GM12878 (cell line): ENCODE data around the gene NPM3. TPM values are rescaled to one million over a fixed set of nuclear protein-coding genes. Genes with fewer than 3 reads are reported as not detected.

Experiments
- ATF2 ChIP-seq: IDR thresholded peaks from 2 replicates; pipeline ENCODE4 v1.6.1; 2012; ENCODE audit warnings: low read length, inconsistent platforms
- CBFB ChIP-seq: IDR thresholded peaks from 2 replicates; pipeline ENCODE4 v1.6.1; 2016; ENCODE audit warnings: antibody characterized with exemption, low read depth
- CHD1 ChIP-seq: IDR thresholded peaks from 2 replicates; pipeline ENCODE4 v1.6.1; 2012; ENCODE audit warnings: low read depth, low read length, improper control_type of control experiment
- CHD2 ChIP-seq: IDR thresholded peaks from 2 replicates; pipeline ENCODE4 v1.6.1; 2011; ENCODE audit warnings: low read depth, low read length, improper control_type of control experiment, borderline replicate concordance
- DPF2 ChIP-seq: fragments of 450-650 bp; IDR thresholded peaks from 2 replicates; pipeline ENCODE4 v1.6.1; 2017; ENCODE audit warnings: mild to moderate bottlenecking
- EED ChIP-seq: sonication (generic); IDR thresholded peaks from 2 replicates; pipeline ENCODE4 v1.6.1; 2016; ENCODE audit warnings: antibody characterized with exemption, low read depth
- FOXK2 ChIP-seq: fragments of 450-650 bp; IDR thresholded peaks from 2 replicates; pipeline ENCODE4 v1.6.1; 2017; ENCODE audit warnings: mild to moderate bottlenecking, moderate library complexity
- HCFC1 ChIP-seq: fragments of 150-350 bp; IDR thresholded peaks from 2 replicates; pipeline ENCODE4 v1.6.1; 2014; ENCODE audit warnings: low read length
- KLF5 ChIP-seq: fragments of 450-650 bp; IDR thresholded peaks from 2 replicates; pipeline ENCODE4 v1.6.1; 2014; ENCODE audit warnings: mild to moderate bottlenecking; ENCODE audit not compliant: partially characterized antibody
- LARP7 ChIP-seq: fragments of 450-650 bp; IDR thresholded peaks from 2 replicates; pipeline ENCODE4 v1.6.1; 2017; ENCODE audit warnings: mild to moderate bottlenecking
- MXI1 ChIP-seq: fragments of 150-350 bp; IDR thresholded peaks from 2 replicates; pipeline ENCODE4 v1.6.1; 2011; ENCODE audit warnings: low read depth, mild to moderate bottlenecking, inconsistent platforms, low read length, improper control_type of control experiment
- POLR2AphosphoS2 ChIP-seq: IDR thresholded peaks from 2 replicates; pipeline ENCODE4 v1.6.1; 2011; ENCODE audit warnings: low read depth, mild to moderate bottlenecking, low read length, improper control_type of control experiment, moderate library complexity
- RCOR1 ChIP-seq: conservative IDR thresholded peaks from 2 replicates; pipeline ENCODE4 v1.6.1; 2012; ENCODE audit warnings: low read depth, low read length, improper control_type of control experiment
- RUNX3 ChIP-seq: IDR thresholded peaks from 2 replicates; pipeline ENCODE4 v1.6.1; 2012; ENCODE audit warnings: low read length, inconsistent platforms
- SKIL ChIP-seq: fragments of 450-650 bp; IDR thresholded peaks from 2 replicates; pipeline ENCODE4 v1.6.1; 2017; ENCODE audit warnings: mild to moderate bottlenecking, low read depth, inconsistent platforms; ENCODE audit not compliant: poor library complexity, severe bottlenecking
- SMAD5 ChIP-seq: IDR thresholded peaks from 2 replicates; pipeline ENCODE4 v1.6.1; 2016; ENCODE audit warnings: antibody characterized with exemption, low read depth
- SREBF2 ChIP-seq: IDR thresholded peaks from 2 replicates; pipeline ENCODE4 v1.6.1; 2012; ENCODE audit warnings: mild to moderate bottlenecking, low read length
- SUZ12 ChIP-seq: fragments of 200-600 bp; sonication (generic); IDR thresholded peaks from one replicate; pipeline ENCODE4 v1.6.1; 2018; ENCODE audit warnings: antibody characterized with exemption, mild to moderate bottlenecking; ENCODE audit not compliant: unreplicated experiment
- TBL1XR1 ChIP-seq: IDR thresholded peaks from 2 replicates; pipeline ENCODE4 v1.6.1; 2012; ENCODE audit warnings: low read depth, low read length, improper control_type of control experiment
- YBX1 ChIP-seq: fragments of 450-650 bp; IDR thresholded peaks from 2 replicates; pipeline ENCODE4 v1.6.1; 2016; ENCODE audit warnings: antibody characterized with exemption
- ZBED1 ChIP-seq: IDR thresholded peaks from 2 replicates; pipeline ENCODE4 v1.6.1; 2016; ENCODE audit warnings: borderline replicate concordance
- ZNF384 ChIP-seq: IDR thresholded peaks from 2 replicates; pipeline ENCODE4 v1.6.1; 2012; ENCODE audit warnings: low read depth, mild to moderate bottlenecking, low read length, improper control_type of control experiment, borderline replicate concordance
- polyA plus RNA-seq, 11 experiments: library from polyadenylated mRNA; depleted of rRNA in 4 of 11; unstranded in 6 of 11; stranded (reverse) in 5 of 11; fragments of >200 nt; fragmentation: Nextera tagmentation in 4 of 11; fragmentation: Illumina TruSeq in 1 of 11; extraction: Ambion mirVana in 4 of 11; extraction: Trizol in 1 of 11; gene quantifications; 1 replicate in 1 of 11; 2 replicates in 10 of 11; pipeline versions ENCODE4 v1.2.1 to v1.2.3, GENCODE V29; 2011 to 2016; ENCODE audit warnings: inconsistent platforms in 2 of 11, missing spikeins in 2 of 11, low read depth in 1 of 11
- total RNA-seq, 4 experiments: library from RNA; depleted of rRNA in 3 of 4; stranded (reverse); fragments of >200 nt in 3 of 4; fragmentation: Illumina TruSeq in 1 of 4; extraction: Trizol in 1 of 4; gene quantifications; 2 replicates each; pipeline versions ENCODE4 v1.2.1 to v1.2.3, GENCODE V29; 2013 to 2021
- TF ChIP-seq, protein P1 (sequence below): IDR thresholded peaks from 2 replicates; pipeline ENCODE4 v1.6.1; 2011; ENCODE audit warnings: low read depth, mild to moderate bottlenecking, low read length, moderate library complexity, borderline replicate concordance; ENCODE audit errors: extremely low read depth
- TF ChIP-seq, protein P2 (sequence below): IDR thresholded peaks from 2 replicates; pipeline ENCODE4 v1.6.1; 2012; ENCODE audit warnings: mild to moderate bottlenecking, low read depth, low read length

NPM3 gene
- total and polyA plus RNA-seq, 10 of the 15 experiments (the other 5 are each of a cell fraction or from before 2014, with no cell fraction given), result 13.0 to 171 (median 93.3) TPM

DNA sequence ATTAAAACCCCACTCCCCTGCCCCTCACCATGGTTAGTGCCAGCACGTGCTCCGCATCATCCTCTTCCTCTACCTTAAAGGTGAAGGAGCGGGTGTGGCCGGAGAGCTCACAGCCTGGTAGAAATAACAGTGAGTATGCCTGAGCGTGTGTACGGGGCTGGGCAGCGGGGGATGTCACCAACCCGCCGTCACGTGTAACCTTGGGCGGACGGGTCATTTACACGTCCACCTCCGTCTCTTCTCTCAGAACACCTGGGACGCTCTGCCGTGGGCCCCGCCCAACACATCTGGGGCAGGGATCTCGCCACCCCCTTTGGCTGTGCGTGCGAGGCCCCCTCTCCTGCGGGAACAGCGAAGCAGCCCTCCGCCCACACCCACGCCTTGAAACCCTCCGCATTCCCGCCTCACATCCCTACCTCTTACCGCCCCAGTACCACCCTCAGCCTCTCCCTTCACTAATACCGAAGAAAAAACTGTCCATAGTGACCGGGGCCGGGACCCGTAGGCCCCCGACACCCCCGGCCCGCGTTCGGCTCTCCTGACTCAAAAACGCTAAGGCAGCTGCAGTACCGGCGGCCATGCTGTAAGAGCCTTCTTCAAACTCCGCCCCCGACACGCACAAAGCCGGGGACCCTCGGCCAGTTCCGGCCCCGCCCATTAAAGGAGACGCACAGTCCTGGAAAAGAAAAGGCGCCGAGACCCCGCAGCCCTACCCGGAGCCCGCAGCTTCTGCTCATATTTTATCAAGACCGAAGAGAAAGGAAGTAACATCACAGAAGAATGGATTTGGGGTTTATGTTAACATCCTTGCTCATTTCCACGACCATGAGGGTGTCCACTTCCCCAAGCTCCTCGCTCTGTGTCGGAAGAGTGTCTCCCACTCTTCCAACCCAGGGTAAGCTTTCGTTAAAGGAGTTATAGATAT is at the start of gene NPM3 (continued):
- TF ChIP-seq ATF2, result no peak
- peak; percentile 37 for TF ChIP-seq SKIL
- TF ChIP-seq ZNF384, result no peak
- no peak; the same call in 1 of the 2 replicates for TF ChIP-seq CHD2
- no peak for TF ChIP-seq FOXK2
- TF ChIP-seq ZBED1, result peak; percentile 75
- no peak for TF ChIP-seq CBFB
- peak; percentile 86 for TF ChIP-seq MXI1
- no peak for TF ChIP-seq CHD1
- TF ChIP-seq, protein P1, sequence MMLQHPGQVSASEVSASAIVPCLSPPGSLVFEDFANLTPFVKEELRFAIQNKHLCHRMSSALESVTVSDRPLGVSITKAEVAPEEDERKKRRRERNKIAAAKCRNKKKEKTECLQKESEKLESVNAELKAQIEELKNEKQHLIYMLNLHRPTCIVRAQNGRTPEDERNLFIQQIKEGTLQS, result no peak
- TF ChIP-seq, protein P2, sequence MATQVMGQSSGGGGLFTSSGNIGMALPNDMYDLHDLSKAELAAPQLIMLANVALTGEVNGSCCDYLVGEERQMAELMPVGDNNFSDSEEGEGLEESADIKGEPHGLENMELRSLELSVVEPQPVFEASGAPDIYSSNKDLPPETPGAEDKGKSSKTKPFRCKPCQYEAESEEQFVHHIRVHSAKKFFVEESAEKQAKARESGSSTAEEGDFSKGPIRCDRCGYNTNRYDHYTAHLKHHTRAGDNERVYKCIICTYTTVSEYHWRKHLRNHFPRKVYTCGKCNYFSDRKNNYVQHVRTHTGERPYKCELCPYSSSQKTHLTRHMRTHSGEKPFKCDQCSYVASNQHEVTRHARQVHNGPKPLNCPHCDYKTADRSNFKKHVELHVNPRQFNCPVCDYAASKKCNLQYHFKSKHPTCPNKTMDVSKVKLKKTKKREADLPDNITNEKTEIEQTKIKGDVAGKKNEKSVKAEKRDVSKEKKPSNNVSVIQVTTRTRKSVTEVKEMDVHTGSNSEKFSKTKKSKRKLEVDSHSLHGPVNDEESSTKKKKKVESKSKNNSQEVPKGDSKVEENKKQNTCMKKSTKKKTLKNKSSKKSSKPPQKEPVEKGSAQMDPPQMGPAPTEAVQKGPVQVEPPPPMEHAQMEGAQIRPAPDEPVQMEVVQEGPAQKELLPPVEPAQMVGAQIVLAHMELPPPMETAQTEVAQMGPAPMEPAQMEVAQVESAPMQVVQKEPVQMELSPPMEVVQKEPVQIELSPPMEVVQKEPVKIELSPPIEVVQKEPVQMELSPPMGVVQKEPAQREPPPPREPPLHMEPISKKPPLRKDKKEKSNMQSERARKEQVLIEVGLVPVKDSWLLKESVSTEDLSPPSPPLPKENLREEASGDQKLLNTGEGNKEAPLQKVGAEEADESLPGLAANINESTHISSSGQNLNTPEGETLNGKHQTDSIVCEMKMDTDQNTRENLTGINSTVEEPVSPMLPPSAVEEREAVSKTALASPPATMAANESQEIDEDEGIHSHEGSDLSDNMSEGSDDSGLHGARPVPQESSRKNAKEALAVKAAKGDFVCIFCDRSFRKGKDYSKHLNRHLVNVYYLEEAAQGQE, result no peak
- 0 out of 2 replicates have a peak, but pooled peaks have one; percentile 9 for TF ChIP-seq RUNX3
- TF ChIP-seq LARP7, result peak; percentile 30; the same call in 1 of the 2 replicates
- TF ChIP-seq SUZ12, result no peak
- peak; percentile 38; the same call in 1 of the 2 replicates for TF ChIP-seq HCFC1
- no peak for TF ChIP-seq TBL1XR1
- TF ChIP-seq YBX1, result no peak
- no peak for TF ChIP-seq SMAD5
- TF ChIP-seq RCOR1, result no peak
- no peak for TF ChIP-seq EED
- TF ChIP-seq DPF2, result no peak
- peak; percentile 94 for TF ChIP-seq POLR2AphosphoS2
- no peak for TF ChIP-seq SREBF2
- no peak for TF ChIP-seq KLF5
